ENCODE results near the gene THAP7. TPM values are rescaled to one million over a fixed set of nuclear protein-coding genes. Genes with fewer than 3 reads are reported as not detected.

THAP7 gene
- total RNA-seq, 1 experiment from 2014 or later = 27.7 TPM

GRCh38 chr22:20965104-20965887 is 36.6 kb downstream of the THAP7 start:
- Histone ChIP-seq H3K36me3 (ENCODE audit: control insufficient read depth in 1 of 2, insufficient read depth in 2 of 2, low read length in 2 of 2) (no peaks in the 10 kb centered on the region), H3K4me3 (replicated peaks in 1 of 2; ENCODE audit: low read depth in 1 of 2, low read length in 2 of 2) (no peak overlapping the region), H3K9me2 (ENCODE audit: insufficient read depth) (no peaks in the 10 kb centered on the region), H3K9ac (ENCODE audit: low read length) (no peak overlapping the region), H3K27ac (ENCODE audit: low read depth, low read length) (no peak overlapping the region), H2AFZ (ENCODE audit: low read depth, low read length, poor library complexity, severe bottlenecking) (no peak overlapping the region), H3K79me2 (ENCODE audit: insufficient read depth, low read length) (no peaks in the 10 kb centered on the region), H3K4me1 (ENCODE audit: control insufficient read depth in 1 of 2, insufficient read depth in 2 of 2, low read length in 2 of 2) (peaks cover 0 to 4% of the 10 kb centered on the region in 2 experiments; a peak in 1 of 4 replicates), H3K9me3 (ENCODE audit: control insufficient read depth in 1 of 2, insufficient read depth in 1 of 2, low read depth in 1 of 2, low read length in 2 of 2) (no peaks in the 10 kb centered on the region), H4K20me1 (ENCODE audit: insufficient read depth) (no peaks in the 10 kb centered on the region), H3K4me2 (ENCODE audit: low read length) (no peak overlapping the region), H3K27me3 (ENCODE audit: insufficient read depth, low read length) (no peaks in the 10 kb centered on the region)
- ATAC-seq = no peak
- DNase-seq (ENCODE audit: low read depth, low spot score) = no peak
- POLR2A ChIA-PET = no interaction called here
- RAD21 ChIA-PET (ENCODE audit: low non-redundant PET in 1 of 2, low total read pairs in 2 of 2, uncharacterized antibody in 2 of 2, unreplicated experiment in 2 of 2) = no interaction called here
- CTCF ChIA-PET = no interaction called here
- no peak for TF ChIP-seq MAX (IDR thresholded peaks at IDR 0.05)
- intact Hi-C loops (cut with micrococcal nuclease) = no loop called here
- no TSS peak for BruUV-seq (replicated peaks)

- H3K27me3 ChIP-seq (ENCODE audit: insufficient read depth, low read length) = no peaks in the 10 kb centered on the region
- H3K9me2 ChIP-seq (ENCODE audit: insufficient read depth) = no peaks in the 10 kb centered on the region
- ChIA-PET POLR2A (no interaction called here), CTCF (no interaction called here), RAD21 (ENCODE audit: low non-redundant PET in 1 of 2, low total read pairs in 2 of 2, uncharacterized antibody in 2 of 2, unreplicated experiment in 2 of 2) (no interaction called here)
- no peak overlapping the region for H2AFZ ChIP-seq (ENCODE audit: low read depth, low read length, poor library complexity, severe bottlenecking)
- no peaks in the 10 kb centered on the region for H3K9me3 ChIP-seq (ENCODE audit: control insufficient read depth in 1 of 2, insufficient read depth in 1 of 2, low read depth in 1 of 2, low read length in 2 of 2)
- TF ChIP-seq ATF3 (IDR thresholded peaks at IDR 0.05) (no peak), CEBPB (IDR thresholded peaks at IDR 0.05; ENCODE audit: low read depth) (no peak), EZH2phosphoT487 (IDR thresholded peaks at IDR 0.05; ENCODE audit: borderline replicate concordance) (no peak), ZNF274 (IDR thresholded peaks at IDR 0.05; ENCODE audit: low read depth, low read length) (no peak), REST (IDR thresholded peaks at IDR 0.05; ENCODE audit: low read depth) (no peak), ELF1 (IDR thresholded peaks at IDR 0.05; ENCODE audit: borderline replicate concordance, low read depth) (no peak), CBX3 (IDR thresholded peaks at IDR 0.05; ENCODE audit: low read depth) (no peak)
- no peak overlapping the region for H3K4me3 ChIP-seq (replicated peaks in 1 of 2; ENCODE audit: low read depth in 1 of 2, low read length in 2 of 2)
- BruUV-seq (replicated peaks) = no TSS peak
- no peaks in the 10 kb centered on the region for H4K20me1 ChIP-seq (ENCODE audit: insufficient read depth)
- no peak overlapping the region for H3K9ac ChIP-seq (ENCODE audit: low read length)
- no peak overlapping the region for H3K4me2 ChIP-seq (ENCODE audit: low read length)
- H3K79me2 ChIP-seq (ENCODE audit: insufficient read depth, low read length) = no peaks in the 10 kb centered on the region
- peaks cover 0 to 4% of the 10 kb centered on the region in 2 experiments; a peak in 1 of 4 replicates for H3K4me1 ChIP-seq (ENCODE audit: control insufficient read depth in 1 of 2, insufficient read depth in 2 of 2, low read length in 2 of 2)
- H3K27ac ChIP-seq (ENCODE audit: low read depth, low read length) = no peak overlapping the region
- intact Hi-C loops (cut with micrococcal nuclease) = no loop called here
- no peak for DNase-seq (ENCODE audit: low read depth, low spot score)
- ATAC-seq = no peak
- no peaks in the 10 kb centered on the region for H3K36me3 ChIP-seq (ENCODE audit: control insufficient read depth in 1 of 2, insufficient read depth in 2 of 2, low read length in 2 of 2)
Measured at GRCh38 chr22:20964799-20965103, 37.2 kb downstream of the THAP7 start.

Data from HCT116 (cell line).